WTC11 (cell line): Measurements from ENCODE around the gene AKR1C8.

Source experiments
- IRF1 ChIP-seq: sonication (generic); formaldehyde crosslinking; IDR thresholded peaks from 2 replicates; pipeline ENCODE4 v1.8.0; 2023; ENCODE audit warnings: missing genetic modification reagents
- JUN ChIP-seq: sonication (generic); formaldehyde crosslinking; IDR thresholded peaks from 2 replicates; pipeline ENCODE4 v1.8.0; 2023; ENCODE audit warnings: mild to moderate bottlenecking, missing genetic modification reagents
- NR2C2 ChIP-seq: sonication (generic); formaldehyde crosslinking; IDR thresholded peaks from 2 replicates; pipeline ENCODE4 v1.8.0; 2022; ENCODE audit warnings: mild to moderate bottlenecking, missing genetic modification reagents
- NR3C1 ChIP-seq: sonication (generic); formaldehyde crosslinking; conservative IDR thresholded peaks from 2 replicates; pipeline ENCODE4 v1.8.1; 2023; ENCODE audit warnings: low read depth, mild to moderate bottlenecking, missing genetic modification reagents
- SP1 ChIP-seq: sonication (generic); formaldehyde crosslinking; conservative IDR thresholded peaks from 2 replicates; pipeline ENCODE4 v1.8.1; 2022; ENCODE audit warnings: missing genetic modification reagents
- ZNF121 ChIP-seq: sonication (generic); formaldehyde crosslinking; IDR thresholded peaks from 2 replicates; pipeline ENCODE4 v1.8.0; 2023; ENCODE audit warnings: missing genetic modification reagents
- ZNF423 ChIP-seq: fragments of 250-450 bp; sonication (Bioruptor Pico); IDR thresholded peaks from 2 replicates; pipeline ENCODE4 v2.1.2; 2022; ENCODE audit warnings: mild to moderate bottlenecking, moderate library complexity
- ZNF671 ChIP-seq: fragments of 250-450 bp; sonication (Bioruptor Pico); IDR thresholded peaks from 2 replicates; pipeline ENCODE4 v1.8.0; 2021; ENCODE audit warnings: mild to moderate bottlenecking
- TF ChIP-seq, protein P1 (sequence below): fragments of 200-600 bp; IDR thresholded peaks from 2 replicates; pipeline ENCODE4 v1.8.0; 2022; ENCODE audit warnings: antibody characterized with exemption
- TF ChIP-seq, protein P2 (sequence below): sonication (generic); formaldehyde crosslinking; IDR thresholded peaks from 2 replicates; pipeline ENCODE4 v1.8.1; 2023; ENCODE audit warnings: mild to moderate bottlenecking, missing genetic modification reagents, moderate library complexity
- TF ChIP-seq, protein P3 (sequence below): sonication (generic); formaldehyde crosslinking; IDR thresholded peaks from 2 replicates; pipeline ENCODE4 v1.8.0; 2022; ENCODE audit warnings: mild to moderate bottlenecking, missing genetic modification reagents

GRCh38 chr10:5147255-5147980, 37.5 kb downstream of the AKR1C8 start:
- TF ChIP-seq NR2C2 (CRISPR knock-in tag), result no peak
- TF ChIP-seq ZNF423, result no peak
- no peak for TF ChIP-seq SP1 (CRISPR knock-in tag)
- TF ChIP-seq, protein P1, sequence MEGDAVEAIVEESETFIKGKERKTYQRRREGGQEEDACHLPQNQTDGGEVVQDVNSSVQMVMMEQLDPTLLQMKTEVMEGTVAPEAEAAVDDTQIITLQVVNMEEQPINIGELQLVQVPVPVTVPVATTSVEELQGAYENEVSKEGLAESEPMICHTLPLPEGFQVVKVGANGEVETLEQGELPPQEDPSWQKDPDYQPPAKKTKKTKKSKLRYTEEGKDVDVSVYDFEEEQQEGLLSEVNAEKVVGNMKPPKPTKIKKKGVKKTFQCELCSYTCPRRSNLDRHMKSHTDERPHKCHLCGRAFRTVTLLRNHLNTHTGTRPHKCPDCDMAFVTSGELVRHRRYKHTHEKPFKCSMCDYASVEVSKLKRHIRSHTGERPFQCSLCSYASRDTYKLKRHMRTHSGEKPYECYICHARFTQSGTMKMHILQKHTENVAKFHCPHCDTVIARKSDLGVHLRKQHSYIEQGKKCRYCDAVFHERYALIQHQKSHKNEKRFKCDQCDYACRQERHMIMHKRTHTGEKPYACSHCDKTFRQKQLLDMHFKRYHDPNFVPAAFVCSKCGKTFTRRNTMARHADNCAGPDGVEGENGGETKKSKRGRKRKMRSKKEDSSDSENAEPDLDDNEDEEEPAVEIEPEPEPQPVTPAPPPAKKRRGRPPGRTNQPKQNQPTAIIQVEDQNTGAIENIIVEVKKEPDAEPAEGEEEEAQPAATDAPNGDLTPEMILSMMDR, result no peak
- TF ChIP-seq ZNF121 (CRISPR knock-in tag), result no peak
- no peak for TF ChIP-seq JUN (CRISPR knock-in tag)
- TF ChIP-seq, protein P2, sequence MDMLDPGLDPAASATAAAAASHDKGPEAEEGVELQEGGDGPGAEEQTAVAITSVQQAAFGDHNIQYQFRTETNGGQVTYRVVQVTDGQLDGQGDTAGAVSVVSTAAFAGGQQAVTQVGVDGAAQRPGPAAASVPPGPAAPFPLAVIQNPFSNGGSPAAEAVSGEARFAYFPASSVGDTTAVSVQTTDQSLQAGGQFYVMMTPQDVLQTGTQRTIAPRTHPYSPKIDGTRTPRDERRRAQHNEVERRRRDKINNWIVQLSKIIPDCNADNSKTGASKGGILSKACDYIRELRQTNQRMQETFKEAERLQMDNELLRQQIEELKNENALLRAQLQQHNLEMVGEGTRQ (CRISPR knock-in tag), result no peak
- no peak for TF ChIP-seq NR3C1 (CRISPR knock-in tag)
- TF ChIP-seq, protein P3, sequence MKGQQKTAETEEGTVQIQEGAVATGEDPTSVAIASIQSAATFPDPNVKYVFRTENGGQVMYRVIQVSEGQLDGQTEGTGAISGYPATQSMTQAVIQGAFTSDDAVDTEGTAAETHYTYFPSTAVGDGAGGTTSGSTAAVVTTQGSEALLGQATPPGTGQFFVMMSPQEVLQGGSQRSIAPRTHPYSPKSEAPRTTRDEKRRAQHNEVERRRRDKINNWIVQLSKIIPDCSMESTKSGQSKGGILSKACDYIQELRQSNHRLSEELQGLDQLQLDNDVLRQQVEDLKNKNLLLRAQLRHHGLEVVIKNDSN (CRISPR knock-in tag), result no peak
- no peak for TF ChIP-seq ZNF671 (CRISPR knock-in tag)
- no peak for TF ChIP-seq IRF1 (CRISPR knock-in tag)
